PC-3 (cell line): ENCODE measurements around the gene DLK1.

Experiments
- EZH2 ChIP-seq: fragments of 300-600 bp; sonication (generic); IDR thresholded peaks from one replicate; pipeline ENCODE4 v1.6.1; 2017; ENCODE audit warnings: antibody characterized with exemption, mild to moderate bottlenecking, low read length; ENCODE audit not compliant: unreplicated experiment
- EZH2phosphoT487 ChIP-seq: fragments of 300-600 bp; sonication (generic); IDR thresholded peaks from 2 replicates; pipeline ENCODE4 v1.6.1; 2018; ENCODE audit warnings: mild to moderate bottlenecking, antibody characterized with exemption, low read length, borderline replicate concordance
- TF ChIP-seq, protein P1 (sequence below): fragments of 300-600 bp; sonication (generic); conservative IDR thresholded peaks from 2 replicates; pipeline ENCODE4 v1.5.1; 2017; ENCODE audit warnings: antibody characterized with exemption, low read depth, mild to moderate bottlenecking, low read length

DNA sequence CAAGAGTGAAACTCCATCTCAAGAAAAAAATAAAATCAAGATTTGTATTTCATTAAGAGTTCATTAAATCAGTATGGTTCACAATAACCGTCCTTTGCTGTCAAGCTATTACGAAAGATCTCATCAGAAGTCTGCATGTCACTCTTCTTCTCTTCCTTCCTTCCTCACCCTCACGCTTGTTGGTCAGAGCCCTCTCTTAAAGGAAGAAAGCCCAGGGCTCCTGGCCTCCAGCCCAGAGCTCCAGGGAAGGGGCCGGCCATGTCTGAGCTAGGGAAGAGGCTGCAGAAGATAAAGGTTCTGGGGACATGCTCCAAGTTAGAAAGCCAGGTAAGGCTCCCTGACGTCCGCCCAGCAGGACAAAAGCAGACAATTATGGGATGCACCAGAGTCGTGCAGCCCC is 43.1 kb upstream of the DLK1 start:
- TF ChIP-seq, protein P1, sequence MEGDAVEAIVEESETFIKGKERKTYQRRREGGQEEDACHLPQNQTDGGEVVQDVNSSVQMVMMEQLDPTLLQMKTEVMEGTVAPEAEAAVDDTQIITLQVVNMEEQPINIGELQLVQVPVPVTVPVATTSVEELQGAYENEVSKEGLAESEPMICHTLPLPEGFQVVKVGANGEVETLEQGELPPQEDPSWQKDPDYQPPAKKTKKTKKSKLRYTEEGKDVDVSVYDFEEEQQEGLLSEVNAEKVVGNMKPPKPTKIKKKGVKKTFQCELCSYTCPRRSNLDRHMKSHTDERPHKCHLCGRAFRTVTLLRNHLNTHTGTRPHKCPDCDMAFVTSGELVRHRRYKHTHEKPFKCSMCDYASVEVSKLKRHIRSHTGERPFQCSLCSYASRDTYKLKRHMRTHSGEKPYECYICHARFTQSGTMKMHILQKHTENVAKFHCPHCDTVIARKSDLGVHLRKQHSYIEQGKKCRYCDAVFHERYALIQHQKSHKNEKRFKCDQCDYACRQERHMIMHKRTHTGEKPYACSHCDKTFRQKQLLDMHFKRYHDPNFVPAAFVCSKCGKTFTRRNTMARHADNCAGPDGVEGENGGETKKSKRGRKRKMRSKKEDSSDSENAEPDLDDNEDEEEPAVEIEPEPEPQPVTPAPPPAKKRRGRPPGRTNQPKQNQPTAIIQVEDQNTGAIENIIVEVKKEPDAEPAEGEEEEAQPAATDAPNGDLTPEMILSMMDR = no peak
- TF ChIP-seq EZH2 (no peak), EZH2phosphoT487 (no peak)
